HG02943 (cell line): Measurements from ENCODE around the gene ROM1.
"Not testable (repeated sequence)": the region's sequence is repeated elsewhere in the genome, so short reads cannot be mapped to it uniquely, and the experiment has no call there.

Source experiments
- ATAC-seq: cut with Tn5 transposase; IDR thresholded peaks from one replicate; pipeline ENCODE4 v1.9.1; 2021; ENCODE audit warnings: mild to moderate bottlenecking, low read depth, moderate library complexity; ENCODE audit not compliant: unreplicated experiment

Gene ROM1

GRCh38 chr11:62585356-62585755 is 27.7 kb upstream of the ROM1 start:
- not testable (repeated sequence) for ATAC-seq

GRCh38 chr11:62588966-62589637 is 24.0 kb upstream of the ROM1 start:
- ATAC-seq, result no peak

- peak; percentile 87 for ATAC-seq
Measured at GRCh38 chr11:62591448-62592145, 21.5 kb upstream of the ROM1 start, which contains the start of gene TUT1. Gene TUT1, minus strand, starts transcription at chr11:62591523. Its CDS starts 38 bp downstream, at chr11:62591485.

- no peak for ATAC-seq
Measured at GRCh38 chr11:62592146-62592815, 20.8 kb upstream of the ROM1 start.

- no peak for ATAC-seq
Measured at GRCh38 chr11:62592989-62593421, 20.1 kb upstream of the ROM1 start.

GRCh38 chr11:62593434-62594044 is 19.5 kb upstream of the ROM1 start:
- ATAC-seq, result no peak

GRCh38 chr11:62595124-62595523 is 17.9 kb upstream of the ROM1 start:
- no peak for ATAC-seq

GRCh38 chr11:62599069-62599696 is 13.9 kb upstream of the ROM1 start:
- ATAC-seq, result peak; percentile 47

GRCh38 chr11:62599901-62600300 is 13.2 kb upstream of the ROM1 start:
- ATAC-seq, result no peak

GRCh38 chr11:62600367-62601121 is 12.5 kb upstream of the ROM1 start:
- no peak for ATAC-seq

- peak; percentile 10 for ATAC-seq
Measured at GRCh38 chr11:62601122-62601371, 12.0 kb upstream of the ROM1 start.

- peak; percentile 68 for ATAC-seq
Measured at GRCh38 chr11:62601372-62602140, 11.5 kb upstream of the ROM1 start, which contains the start of gene MTA2. Gene MTA2, minus strand, starts transcription at chr11:62601865. Its CDS starts 415 bp downstream, at chr11:62601450.

GRCh38 chr11:62602141-62603071 is 10.7 kb upstream of the ROM1 start:
- ATAC-seq, result no peak

GRCh38 chr11:62603072-62603408 is 10.0 kb upstream of the ROM1 start:
- no peak for ATAC-seq

GRCh38 chr11:62603776-62604299 is 9.2 kb upstream of the ROM1 start:
- ATAC-seq, result no peak

- ATAC-seq, result no peak
Measured at GRCh38 chr11:62604460-62605120, 8.5 kb upstream of the ROM1 start.

GRCh38 chr11:62605467-62605866 is 7.6 kb upstream of the ROM1 start:
- no peak for ATAC-seq

GRCh38 chr11:62605902-62606301 is 7.2 kb upstream of the ROM1 start:
- no peak for ATAC-seq
